ENCODE measurements around the gene NBEAL2.

GRCh38 chr3:46954178-46954577, 25.3 kb upstream of the NBEAL2 start:
- TF ChIP-seq CTCF (conservative IDR thresholded peaks at IDR 0.05; ENCODE audit: low read depth, low read length) = no peak
- no peak for TF ChIP-seq EZH2 (IDR thresholded peaks at IDR 0.05; ENCODE audit: low read length, unreplicated experiment)

Measured in PC-3 (cell line).